GM18520 (cell line): ENCODE measurements around the gene FAM204A.

ENCODE experiments used
- ATAC-seq: cut with Tn5 transposase; IDR thresholded peaks from one replicate; pipeline ENCODE4 v1.9.1; 2021; ENCODE audit not compliant: unreplicated experiment

FAM204A gene

DNA sequence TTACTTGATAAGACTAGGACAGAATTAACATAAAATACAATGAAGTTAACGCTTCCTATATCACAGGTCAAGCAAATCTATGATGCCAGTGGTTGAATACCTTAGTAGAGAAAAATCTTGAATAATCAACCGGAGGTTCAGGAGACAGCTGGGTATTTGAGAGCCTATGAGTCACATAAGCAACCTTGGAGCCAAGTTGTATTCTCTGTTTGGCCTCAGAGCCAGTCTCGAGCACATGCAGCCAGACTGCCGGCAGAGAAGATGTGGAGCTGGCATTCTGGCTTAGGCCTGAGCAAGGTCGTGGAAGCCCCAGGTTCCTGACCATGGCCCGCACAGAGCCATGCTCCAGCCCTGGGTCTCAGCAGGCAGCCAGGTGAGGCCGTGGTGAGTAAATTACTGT is 90.3 kb downstream of the FAM204A start:
- ATAC-seq = no peak

DNA sequence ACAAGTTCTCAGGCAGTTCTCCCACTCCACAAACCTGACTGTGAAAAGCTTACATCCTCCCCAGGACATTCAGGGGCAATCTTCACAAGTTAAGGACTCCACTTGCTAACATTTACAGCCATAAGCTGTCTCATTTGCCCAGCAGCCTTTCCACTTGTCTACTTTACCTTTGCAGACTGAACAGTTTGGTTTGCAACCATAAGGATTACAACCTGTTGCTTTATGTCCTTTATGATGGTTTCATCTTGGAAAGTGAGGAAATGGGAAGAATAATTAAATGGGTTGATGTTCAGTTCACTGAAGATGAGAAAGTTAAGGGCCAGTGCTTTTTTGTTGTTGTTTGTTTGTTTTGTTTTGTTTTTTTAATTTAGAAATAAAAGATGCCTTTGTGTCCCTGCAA is 92.4 kb downstream of the FAM204A start:
- no peak for ATAC-seq
